ELF-1 (cell line): ENCODE results near the gene FAM3B.
"Not testable (repeated sequence)": the region's sequence is repeated elsewhere in the genome, so short reads cannot be mapped to it uniquely, and the experiment has no call there.

Source experiments
- DNase-seq: peaks from one replicate; pipeline ENCODE4 v3.0.0-alpha.2; 2016; ENCODE audit warnings: low read depth, low spot score

Gene FAM3B, protein sequence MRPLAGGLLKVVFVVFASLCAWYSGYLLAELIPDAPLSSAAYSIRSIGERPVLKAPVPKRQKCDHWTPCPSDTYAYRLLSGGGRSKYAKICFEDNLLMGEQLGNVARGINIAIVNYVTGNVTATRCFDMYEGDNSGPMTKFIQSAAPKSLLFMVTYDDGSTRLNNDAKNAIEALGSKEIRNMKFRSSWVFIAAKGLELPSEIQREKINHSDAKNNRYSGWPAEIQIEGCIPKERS

DNA sequence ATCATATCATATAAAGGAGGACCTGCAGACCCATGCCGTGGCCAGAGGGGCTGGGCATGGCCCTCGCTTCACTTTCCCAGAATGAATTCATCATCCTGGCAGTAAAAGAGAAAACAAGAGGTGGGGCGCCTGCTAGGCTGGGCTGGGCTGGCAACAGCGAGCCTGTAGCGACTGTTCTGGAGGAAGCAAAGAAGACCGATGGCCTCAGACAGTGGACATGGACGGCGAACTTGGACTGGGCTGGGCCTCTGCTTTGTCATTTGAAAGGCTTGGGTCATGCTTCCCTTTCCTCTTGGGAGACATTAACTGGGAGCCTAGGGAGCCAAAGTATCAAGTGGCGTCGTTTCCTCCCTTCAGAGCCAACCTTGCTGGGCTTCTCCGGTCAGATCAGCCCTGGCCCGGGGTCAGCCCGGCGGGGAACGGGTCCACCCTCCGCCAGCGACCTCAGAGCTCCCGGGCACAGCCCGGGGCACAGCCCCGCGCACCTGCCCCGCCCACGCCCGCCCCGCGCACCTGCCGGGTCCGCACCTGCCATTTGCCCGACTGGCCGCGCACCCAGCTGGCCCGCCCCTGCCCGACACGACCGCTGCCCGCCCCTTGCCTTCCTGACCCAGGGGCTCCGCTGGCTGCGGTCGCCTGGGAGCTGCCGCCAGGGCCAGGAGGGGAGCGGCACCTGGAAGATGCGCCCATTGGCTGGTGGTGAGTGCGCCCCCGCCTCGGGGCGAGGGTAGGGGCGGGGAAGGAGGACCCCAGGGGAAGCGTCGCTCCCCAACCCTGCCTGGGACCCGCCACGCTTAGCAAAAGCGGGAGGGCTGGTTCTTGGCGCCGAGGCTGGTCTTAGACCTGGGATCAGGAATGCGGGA is at the start of gene FAM3B:
FAM3B (plus strand) TSS at position 602 of the 863 bp plus-strand sequence; CDS start at position 681, 79 bp downstream.
- DNase-seq = peak; percentile 37

- DNase-seq = no peak
These were observed 49.3 kb upstream of the FAM3B start for GRCh38 chr21:41267346-41267745.

DNA sequence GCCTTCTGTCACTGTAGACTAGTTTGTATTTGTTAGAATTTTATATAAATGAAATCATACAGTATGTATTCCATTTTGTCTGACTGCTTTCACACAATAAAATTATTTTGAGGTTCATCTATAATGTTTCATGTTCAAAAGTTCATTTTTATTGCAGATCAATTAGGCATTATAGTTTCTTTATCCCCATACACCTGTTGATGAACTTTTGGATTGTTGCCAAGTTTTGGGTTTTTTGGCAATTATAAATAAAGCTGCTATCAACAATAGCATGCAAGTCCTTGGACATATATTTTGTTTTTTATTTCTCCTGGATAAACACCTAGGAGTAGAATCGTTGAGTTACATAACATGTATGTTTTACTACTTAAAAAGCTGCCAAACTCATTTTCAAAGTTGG is 47.1 kb upstream of the FAM3B start:
- DNase-seq = no peak

DNA sequence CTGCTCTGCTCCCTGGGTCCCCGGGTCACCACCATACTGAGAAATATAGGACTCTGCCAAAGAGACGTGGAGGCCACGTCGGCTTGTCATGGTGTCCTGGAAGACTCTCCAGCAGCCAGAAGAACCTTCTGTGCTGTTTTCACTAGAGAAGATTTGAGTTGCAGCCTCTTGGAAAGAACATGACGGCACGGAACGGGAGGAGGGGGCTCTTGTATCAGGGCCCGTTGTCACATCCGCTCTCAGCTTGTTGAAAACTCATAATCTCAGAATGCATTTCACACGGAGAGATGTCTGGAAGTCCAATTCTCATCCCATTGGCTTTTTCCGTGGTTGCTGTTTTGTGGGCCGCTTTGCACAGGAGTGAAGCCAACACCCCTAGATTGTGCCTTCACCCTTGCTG is 39.4 kb upstream of the FAM3B start:
- no peak for DNase-seq

- DNase-seq = no peak
These were observed 38.8 kb upstream of the FAM3B start for GRCh38 chr21:41277846-41278245.

- DNase-seq = no peak
These were observed 36.3 kb upstream of the FAM3B start for GRCh38 chr21:41280115-41280919.

GRCh38 chr21:41282412-41282811 is 34.2 kb upstream of the FAM3B start:
- no peak for DNase-seq

DNA sequence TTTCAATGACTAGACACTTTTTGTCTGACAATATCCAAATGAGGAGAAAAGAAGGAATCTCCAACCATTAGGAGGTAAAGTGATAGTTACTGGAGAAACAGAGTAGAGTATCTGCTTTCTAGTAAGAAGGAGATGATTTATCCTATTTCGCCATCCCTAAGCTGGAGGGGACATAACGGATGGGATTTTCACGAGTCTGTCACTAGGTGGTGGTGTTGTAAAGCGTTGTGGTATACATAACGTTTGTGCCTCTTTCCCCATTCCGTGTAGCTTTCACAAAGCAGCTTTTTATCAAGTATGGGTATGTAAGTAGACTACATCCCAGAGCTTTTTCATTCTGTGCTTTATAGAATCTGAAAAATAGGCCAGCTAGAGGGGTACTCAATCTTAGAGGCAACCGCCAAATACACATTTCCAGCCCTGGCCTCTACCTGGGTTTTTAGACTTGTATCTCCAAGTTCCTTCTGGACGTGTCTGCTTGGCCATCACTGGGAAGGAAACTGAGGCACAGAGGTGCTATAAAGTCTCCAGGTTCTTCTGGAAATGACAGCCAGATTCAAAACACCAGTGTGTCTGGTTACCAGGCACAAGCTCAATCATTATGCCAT is 33.3 kb upstream of the FAM3B start:
- DNase-seq = peak; percentile 39

- DNase-seq = peak; percentile 50
These were observed 27.2 kb upstream of the FAM3B start for GRCh38 chr21:41289431-41289830.

GRCh38 chr21:41290106-41290799 is 26.3 kb upstream of the FAM3B start:
- no peak for DNase-seq

DNA sequence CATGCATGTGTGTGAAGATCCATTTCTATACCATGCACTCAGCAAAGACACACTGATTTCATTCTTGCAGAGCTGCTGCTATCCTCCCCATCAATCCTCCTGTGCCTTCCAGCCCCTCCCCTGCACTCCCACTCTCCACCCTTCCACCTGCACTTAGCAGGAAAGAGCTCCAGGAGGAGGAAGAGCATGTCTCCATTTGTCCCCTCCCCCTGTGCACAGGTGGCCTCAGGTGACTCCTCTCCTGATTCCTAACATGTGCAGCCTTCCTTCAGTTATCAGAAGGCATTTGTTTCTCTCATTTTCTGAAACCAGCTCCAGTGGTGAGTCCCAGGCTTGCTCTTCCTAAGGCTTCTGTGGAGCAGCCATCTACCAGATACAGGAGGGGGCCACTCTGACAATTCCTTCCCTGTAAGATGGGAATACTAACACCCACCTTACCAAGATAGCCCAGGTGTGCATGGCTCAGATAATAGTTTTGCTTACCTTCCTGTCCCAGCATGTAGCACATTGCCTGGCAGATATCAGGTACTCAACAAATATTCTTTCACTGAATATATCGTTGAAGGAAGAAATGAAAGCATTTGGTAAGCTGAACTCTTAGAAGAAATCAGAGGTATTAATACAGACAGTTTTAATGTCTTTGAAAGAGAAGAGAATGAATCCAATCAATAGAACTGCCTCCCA is 21.9 kb upstream of the FAM3B start:
- DNase-seq = no peak

- no peak for DNase-seq
These were observed 20.8 kb upstream of the FAM3B start for GRCh38 chr21:41295721-41296254.

DNA sequence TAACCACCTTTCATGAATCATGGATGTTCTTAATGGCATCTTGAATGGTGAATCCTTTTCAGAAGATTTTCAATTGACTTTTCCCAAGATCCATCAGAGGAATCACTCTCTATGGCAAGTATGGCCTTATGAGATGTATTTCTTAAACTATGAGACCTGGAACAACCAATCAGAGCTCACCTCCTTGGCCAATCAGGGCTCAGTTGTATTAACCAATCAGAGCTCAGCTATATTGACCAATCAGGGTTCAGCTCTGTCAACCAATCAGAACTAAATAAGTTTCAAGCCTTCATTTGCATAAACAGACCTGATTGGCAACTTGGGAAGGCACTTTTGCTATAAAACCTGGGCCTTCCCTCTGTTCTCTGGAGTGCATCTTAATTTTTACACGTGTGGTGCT is 13.6 kb upstream of the FAM3B start:
- DNase-seq = no peak

- DNase-seq = no peak
These were observed 12.4 kb upstream of the FAM3B start for GRCh38 chr21:41304068-41304720.

- no peak for DNase-seq
These were observed 9.4 kb upstream of the FAM3B start for GRCh38 chr21:41307219-41307618.

GRCh38 chr21:41313285-41314164 is 3.1 kb upstream of the FAM3B start:
- not testable (repeated sequence) for DNase-seq

GRCh38 chr21:41315726-41316125 is 875 bp upstream of the FAM3B start:
- DNase-seq = no peak

- DNase-seq = no peak
These were observed 427 bp downstream of the FAM3B start for GRCh38 chr21:41317063-41317392.

- DNase-seq = no peak
These were observed 857 bp downstream of the FAM3B start for GRCh38 chr21:41317458-41317857.
